GM21723 (cell line): ENCODE results near the gene MICALL2.

Experiments
- ATAC-seq: cut with Tn5 transposase; IDR thresholded peaks from one replicate; pipeline ENCODE4 v1.9.1; 2021; ENCODE audit warnings: mild to moderate bottlenecking, moderate library complexity; ENCODE audit not compliant: unreplicated experiment

Gene MICALL2

GRCh38 chr7:1419310-1419634 is 40.0 kb downstream of the MICALL2 start:
- ATAC-seq: no peak

GRCh38 chr7:1418505-1419309 is 40.6 kb downstream of the MICALL2 start:
- no peak for ATAC-seq

- ATAC-seq: no peak
These were observed 43.8 kb downstream of the MICALL2 start for GRCh38 chr7:1415389-1415990.

- no peak for ATAC-seq
These were observed 45.2 kb downstream of the MICALL2 start for GRCh38 chr7:1413936-1414639.

- peak; percentile 63 for ATAC-seq
These were observed 46.7 kb downstream of the MICALL2 start for GRCh38 chr7:1412322-1413261.

GRCh38 chr7:1411414-1411813 is 47.9 kb downstream of the MICALL2 start:
- ATAC-seq: no peak

GRCh38 chr7:1410992-1411391 is 48.3 kb downstream of the MICALL2 start:
- no peak for ATAC-seq

GRCh38 chr7:1409555-1409954 is 49.7 kb downstream of the MICALL2 start:
- ATAC-seq: no peak

GRCh38 chr7:1408466-1408865 is 50.8 kb downstream of the MICALL2 start:
- ATAC-seq: no peak

- no peak for ATAC-seq
These were observed 51.4 kb downstream of the MICALL2 start for GRCh38 chr7:1407892-1408291.

- no peak for ATAC-seq
These were observed 54.2 kb downstream of the MICALL2 start for GRCh38 chr7:1404898-1405548.

GRCh38 chr7:1404460-1404809 is 54.8 kb downstream of the MICALL2 start:
- no peak for ATAC-seq

GRCh38 chr7:1403638-1404459 is 55.4 kb downstream of the MICALL2 start:
- ATAC-seq: no peak

- no peak for ATAC-seq
These were observed 56.3 kb downstream of the MICALL2 start for GRCh38 chr7:1402791-1403637.

- ATAC-seq: no peak
These were observed 57.0 kb downstream of the MICALL2 start for GRCh38 chr7:1402110-1402790.

GRCh38 chr7:1401011-1401410 is 58.3 kb downstream of the MICALL2 start:
- ATAC-seq: no peak

- ATAC-seq: no peak
These were observed 58.9 kb downstream of the MICALL2 start for GRCh38 chr7:1400371-1400770.
